VCaP (cell line): ENCODE data around the gene GRIA4.
A peak's percentile ranks its signal among the peaks of the same experiment; 100 is the strongest.

Source experiments
- H3K27ac ChIP-seq: fragments of 450-650 bp; 2 replicates; pipeline ENCODE4 v1.5.1; 2017
- CTCF ChIP-seq: fragments of 450-650 bp; conservative IDR thresholded peaks from 2 replicates; pipeline ENCODE4 v1.5.1; 2017; ENCODE audit warnings: mild to moderate bottlenecking, moderate library complexity

Gene GRIA4

GRCh38 chr11:105933695-105934094 is 323.8 kb downstream of the GRIA4 start:
- no peak for TF ChIP-seq CTCF
- no peak overlapping the region for H3K27ac ChIP-seq

- no peak for TF ChIP-seq CTCF
- H3K27ac ChIP-seq = peak overlapping the region; percentile 48
Measured at GRCh38 chr11:105935791-105936190, 325.9 kb downstream of the GRIA4 start.

- TF ChIP-seq CTCF = no peak
- no peak overlapping the region for H3K27ac ChIP-seq
Measured at GRCh38 chr11:105937331-105937730, 327.5 kb downstream of the GRIA4 start.

GRCh38 chr11:105937738-105938137 is 327.9 kb downstream of the GRIA4 start:
- no peak overlapping the region for H3K27ac ChIP-seq
- no peak for TF ChIP-seq CTCF

- H3K27ac ChIP-seq = no peak overlapping the region
- TF ChIP-seq CTCF = no peak
Measured at GRCh38 chr11:105942921-105943320, 333.0 kb downstream of the GRIA4 start.

- no peak overlapping the region for H3K27ac ChIP-seq
- TF ChIP-seq CTCF = no peak
Measured at GRCh38 chr11:105948918-105949590, 339.2 kb downstream of the GRIA4 start.

- no peak overlapping the region for H3K27ac ChIP-seq
- TF ChIP-seq CTCF = no peak
Measured at GRCh38 chr11:105953886-105954285, 344.0 kb downstream of the GRIA4 start.
